Activated CD8-positive, alpha-beta memory T cell treated with anti-CD3 and anti-CD28 coated beads, Interleukin-2, amount 50 U/mL, for 24 hours (primary cell): ENCODE results near the gene EVPL.
A peak's percentile ranks its signal among the peaks of the same experiment; 100 is the strongest.
"Not testable (repeated sequence)": the region's sequence is repeated elsewhere in the genome, so short reads cannot be mapped to it uniquely, and the experiment has no call there.

Source experiments
- DNase-seq: peaks from one replicate; pipeline ENCODE4 v3.0.0-alpha.2; 2020; ENCODE audit errors: extremely low read depth

The EVPL gene

GRCh38 chr17:75996665-75997590, 30.2 kb downstream of the EVPL start:
- DNase-seq, result no peak

GRCh38 chr17:75995385-75995925, 31.7 kb downstream of the EVPL start:
- no peak for DNase-seq

GRCh38 chr17:75994802-75995370, 32.2 kb downstream of the EVPL start:
- no peak for DNase-seq

- DNase-seq, result no peak
Observed at GRCh38 chr17:75991396-75991795, 35.7 kb downstream of the EVPL start.

- no peak for DNase-seq
Observed at GRCh38 chr17:75987041-75987440, 40.1 kb downstream of the EVPL start.

- DNase-seq, result no peak
Observed at GRCh38 chr17:75985986-75986385, 41.1 kb downstream of the EVPL start.

- DNase-seq, result no peak
Observed at GRCh38 chr17:75983501-75984181, 43.5 kb downstream of the EVPL start.

- DNase-seq, result no peak
Observed at GRCh38 chr17:75981019-75981615, 46.0 kb downstream of the EVPL start.

GRCh38 chr17:75980188-75981018, 46.7 kb downstream of the EVPL start:
- no peak for DNase-seq

- no peak for DNase-seq
Observed at GRCh38 chr17:75979705-75980187, 47.4 kb downstream of the EVPL start.

- peak; percentile 96 for DNase-seq
Observed at GRCh38 chr17:75978938-75979704, 48.0 kb downstream of the EVPL start, which contains the start of the genes ACOX1 and TEN1. TSS of gene ACOX1 (minus strand) at chr17:75979166. CDS start at chr17:75979073, 93 bp downstream. TSS of gene TEN1 (plus strand) at chr17:75979240. CDS start at chr17:75986193, 6,953 bp downstream.

- DNase-seq, result no peak
Observed at GRCh38 chr17:75976175-75976848, 50.8 kb downstream of the EVPL start.

- DNase-seq, result no peak
Observed at GRCh38 chr17:75975757-75976174, 51.3 kb downstream of the EVPL start.

GRCh38 chr17:75975187-75975586, 51.9 kb downstream of the EVPL start:
- not testable (repeated sequence) for DNase-seq

GRCh38 chr17:75970626-75971025, 56.5 kb downstream of the EVPL start:
- DNase-seq, result no peak

- DNase-seq, result no peak
Observed at GRCh38 chr17:75970011-75970523, 57.0 kb downstream of the EVPL start.

- DNase-seq, result not testable (repeated sequence)
Observed at GRCh38 chr17:75969044-75969443, 58.1 kb downstream of the EVPL start.

GRCh38 chr17:75965468-75965867, 61.6 kb downstream of the EVPL start:
- no peak for DNase-seq
